ENCODE data around the gene GPN1.

- TF ChIP-seq, protein P1, sequence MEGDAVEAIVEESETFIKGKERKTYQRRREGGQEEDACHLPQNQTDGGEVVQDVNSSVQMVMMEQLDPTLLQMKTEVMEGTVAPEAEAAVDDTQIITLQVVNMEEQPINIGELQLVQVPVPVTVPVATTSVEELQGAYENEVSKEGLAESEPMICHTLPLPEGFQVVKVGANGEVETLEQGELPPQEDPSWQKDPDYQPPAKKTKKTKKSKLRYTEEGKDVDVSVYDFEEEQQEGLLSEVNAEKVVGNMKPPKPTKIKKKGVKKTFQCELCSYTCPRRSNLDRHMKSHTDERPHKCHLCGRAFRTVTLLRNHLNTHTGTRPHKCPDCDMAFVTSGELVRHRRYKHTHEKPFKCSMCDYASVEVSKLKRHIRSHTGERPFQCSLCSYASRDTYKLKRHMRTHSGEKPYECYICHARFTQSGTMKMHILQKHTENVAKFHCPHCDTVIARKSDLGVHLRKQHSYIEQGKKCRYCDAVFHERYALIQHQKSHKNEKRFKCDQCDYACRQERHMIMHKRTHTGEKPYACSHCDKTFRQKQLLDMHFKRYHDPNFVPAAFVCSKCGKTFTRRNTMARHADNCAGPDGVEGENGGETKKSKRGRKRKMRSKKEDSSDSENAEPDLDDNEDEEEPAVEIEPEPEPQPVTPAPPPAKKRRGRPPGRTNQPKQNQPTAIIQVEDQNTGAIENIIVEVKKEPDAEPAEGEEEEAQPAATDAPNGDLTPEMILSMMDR (IDR thresholded peaks at IDR 0.05), result no peak
- no peak for TF ChIP-seq POLR2A (IDR thresholded peaks at IDR 0.05; ENCODE audit: low read depth)
Measured at GRCh38 chr2:27680571-27680970, 51.7 kb downstream of the GPN1 start.
